HG03097 (cell line): Measurements from ENCODE around the gene HMGN1.
A peak's percentile ranks its signal among the peaks of the same experiment; 100 is the strongest.
"Not testable (repeated sequence)": the region's sequence is repeated elsewhere in the genome, so short reads cannot be mapped to it uniquely, and the experiment has no call there.

Source experiments
- ATAC-seq: cut with Tn5 transposase; IDR thresholded peaks from one replicate; pipeline ENCODE4 v1.9.1; 2021; ENCODE audit not compliant: unreplicated experiment, low FRiP score

HMGN1 gene

GRCh38 chr21:39369896-39370288 is 21.0 kb upstream of the HMGN1 start:
- not testable (repeated sequence) for ATAC-seq

DNA sequence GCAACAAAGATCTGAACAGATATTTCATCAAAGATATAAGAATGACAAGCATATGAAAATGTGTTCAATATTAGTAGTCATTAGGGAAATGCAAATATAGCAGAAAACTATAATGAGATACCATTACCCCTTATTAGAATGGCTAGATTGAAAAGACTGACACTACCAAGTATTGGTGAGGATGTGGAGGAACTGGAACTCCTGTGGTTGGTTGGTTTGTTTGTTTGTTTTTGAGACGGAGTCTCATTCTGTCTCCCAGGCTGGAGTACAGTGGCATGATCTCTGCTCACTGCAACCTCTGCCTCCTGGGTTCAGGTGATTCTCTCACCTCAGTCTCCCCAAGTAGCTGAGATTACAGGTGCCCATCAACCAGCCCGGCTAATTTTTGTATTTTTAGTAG is 18.9 kb upstream of the HMGN1 start:
- no peak for ATAC-seq

GRCh38 chr21:39366563-39366962 is 17.7 kb upstream of the HMGN1 start:
- no peak for ATAC-seq

DNA sequence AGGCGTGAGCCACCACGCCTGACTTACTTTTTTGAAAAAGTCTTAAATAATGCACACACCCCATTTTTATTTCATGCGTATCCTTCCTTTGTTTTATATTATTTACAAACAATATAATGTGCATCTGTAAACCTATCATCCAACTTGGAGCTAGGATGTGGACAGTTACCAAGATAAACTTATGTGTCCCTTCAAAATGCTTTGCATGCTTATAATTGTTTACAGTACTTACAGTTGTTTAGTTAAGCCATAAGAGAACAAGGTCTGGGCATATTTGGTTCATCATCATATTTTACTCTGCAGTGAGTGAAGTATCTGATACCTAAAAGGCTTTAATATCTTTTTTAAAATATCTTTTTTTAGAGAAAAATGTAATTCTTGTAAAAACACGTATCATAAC is 16.1 kb upstream of the HMGN1 start:
- ATAC-seq: no peak

GRCh38 chr21:39363607-39364555 is 15.0 kb upstream of the HMGN1 start:
- no peak for ATAC-seq

DNA sequence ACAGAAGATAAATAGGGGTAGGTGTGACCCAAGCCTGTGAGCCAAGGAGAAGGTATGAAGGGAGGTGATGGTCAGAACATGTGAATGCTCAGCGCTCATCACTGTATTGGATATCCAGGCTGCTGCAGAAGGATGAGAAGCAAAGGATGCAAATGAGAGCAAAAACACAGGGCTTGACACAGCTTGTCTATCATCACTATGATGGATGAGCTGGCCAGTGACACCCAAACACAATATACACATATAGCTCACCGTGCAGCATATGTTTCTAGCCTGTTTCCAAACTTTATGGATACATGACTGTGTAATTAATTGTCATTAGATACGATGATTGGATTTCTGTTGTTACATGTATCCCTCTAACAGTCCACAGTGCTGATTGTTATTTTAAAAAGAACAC is 13.8 kb upstream of the HMGN1 start:
- ATAC-seq: no peak

DNA sequence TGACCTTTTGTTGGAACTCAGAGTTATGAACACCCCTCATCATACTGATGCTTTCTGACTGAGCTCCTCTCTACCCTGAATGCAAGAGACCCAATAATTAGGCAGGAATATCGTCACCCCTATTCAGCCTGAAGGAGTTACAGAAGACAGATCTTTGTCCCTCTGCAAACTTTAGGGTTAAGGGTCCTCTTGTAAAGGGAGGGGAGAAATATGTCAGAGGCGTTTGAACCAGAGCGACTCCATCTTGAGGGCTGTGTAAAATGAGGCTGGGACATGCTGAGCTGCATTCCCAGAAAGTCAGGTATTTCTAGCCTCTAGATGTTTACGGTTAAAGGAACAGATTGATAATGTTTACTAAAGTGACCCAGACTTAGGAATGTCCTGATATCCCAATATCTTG is 10.5 kb upstream of the HMGN1 start:
- no peak for ATAC-seq

DNA sequence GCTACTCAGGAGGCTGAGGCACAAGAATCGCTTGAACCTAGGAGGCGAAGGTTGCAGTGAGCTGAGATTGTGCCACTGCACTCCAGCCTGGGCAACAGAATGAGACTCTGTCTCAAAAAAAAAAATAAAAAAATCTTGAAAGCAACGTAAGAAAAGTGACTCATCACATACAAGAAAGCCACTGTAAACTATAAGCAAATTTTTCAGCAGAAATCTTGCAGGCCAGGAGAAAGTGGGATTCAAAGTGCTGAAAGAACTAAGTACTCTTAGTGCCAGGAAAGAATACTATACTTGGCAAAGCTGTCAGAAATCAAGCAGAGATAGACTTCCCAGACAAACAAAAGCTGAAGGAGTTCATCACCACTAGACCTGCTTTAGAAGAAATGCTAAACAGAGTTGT is 4.4 kb upstream of the HMGN1 start:
- ATAC-seq: no peak

DNA sequence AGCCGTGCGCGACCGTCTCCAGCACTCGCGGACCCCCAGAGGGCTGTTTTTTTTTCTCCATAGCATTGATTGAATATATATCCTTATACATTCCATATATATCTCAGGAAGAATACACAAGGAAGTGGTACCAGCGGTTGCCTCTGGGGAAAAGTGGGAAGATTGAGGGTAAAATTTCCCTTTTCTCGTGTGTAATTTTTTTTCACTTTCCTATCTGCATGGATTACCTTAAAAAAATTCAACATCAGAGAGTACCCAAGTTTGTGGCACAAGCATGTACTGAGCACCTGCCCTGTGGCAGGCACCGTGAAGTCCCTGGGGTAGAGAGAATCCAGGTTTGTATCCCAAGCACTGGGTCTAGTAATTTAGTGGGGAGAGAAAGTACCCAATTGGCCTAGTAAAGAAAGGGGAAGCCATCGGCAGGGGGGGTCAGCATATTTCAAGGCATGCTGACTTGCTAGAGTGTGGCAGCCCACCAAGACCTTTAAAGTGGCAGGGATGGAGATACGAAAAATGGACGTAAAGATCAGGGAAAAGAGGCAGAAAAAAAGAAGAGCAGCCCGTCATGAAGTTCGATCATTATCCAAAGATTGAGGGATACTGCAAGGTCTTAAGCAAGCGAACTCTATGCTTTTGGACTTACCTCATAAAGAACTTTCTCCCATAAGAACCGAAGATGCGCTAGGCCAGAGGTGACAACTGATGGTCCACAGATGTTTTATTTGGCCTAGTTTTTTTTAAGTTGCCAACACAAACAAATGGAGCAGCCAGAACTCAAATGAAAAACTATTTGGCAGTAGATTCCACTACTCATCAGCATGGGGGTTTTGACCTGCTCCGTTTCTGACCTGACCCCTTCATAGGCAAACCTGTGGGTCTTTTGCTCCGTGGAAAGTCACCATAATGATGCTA is 1.5 kb upstream of the HMGN1 start:
- no peak for ATAC-seq

DNA sequence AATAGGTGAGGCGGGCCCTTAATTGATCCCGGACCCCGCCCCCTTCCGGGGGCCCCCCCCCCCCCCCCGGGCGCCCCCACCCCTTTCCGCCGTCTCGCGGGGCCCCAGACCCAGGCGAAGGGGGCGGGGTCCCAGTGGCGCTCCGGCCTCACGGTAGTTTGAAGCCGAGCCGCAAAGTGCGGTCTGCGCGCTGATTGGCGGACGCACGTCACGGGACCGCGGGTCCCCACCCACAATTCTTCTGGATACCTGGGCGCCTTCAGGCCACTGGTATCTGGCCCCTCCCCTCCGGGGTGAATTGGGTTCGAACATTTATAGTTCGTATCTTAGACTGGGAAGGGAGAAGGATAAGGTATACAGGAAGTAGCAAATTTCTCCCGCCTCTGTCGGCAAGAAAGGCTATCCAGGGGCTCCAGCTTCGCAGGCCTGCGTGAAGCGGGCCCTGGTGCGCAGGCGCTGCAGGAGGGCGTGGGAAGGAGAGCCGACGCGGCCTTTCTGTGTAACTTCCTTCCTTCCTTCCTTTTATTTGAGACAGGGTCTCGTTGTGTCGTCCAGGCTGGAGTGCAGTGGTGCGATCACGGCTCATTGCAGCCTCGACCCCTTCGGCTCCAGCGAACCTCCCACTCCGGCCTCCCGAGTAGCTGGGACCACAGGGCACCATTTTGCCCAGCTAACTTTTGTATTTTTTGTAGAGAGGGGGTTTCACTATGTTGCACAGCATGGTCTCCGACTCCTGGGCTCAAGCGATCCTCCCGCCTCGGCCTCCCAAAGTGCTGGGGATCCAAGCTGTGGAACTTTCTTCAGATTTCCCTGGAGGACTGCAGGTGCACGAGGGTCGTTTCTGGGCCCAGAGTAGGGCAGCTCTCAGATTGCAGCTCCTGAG is 564 bp upstream of the HMGN1 start:
- ATAC-seq: peak; percentile 82

DNA sequence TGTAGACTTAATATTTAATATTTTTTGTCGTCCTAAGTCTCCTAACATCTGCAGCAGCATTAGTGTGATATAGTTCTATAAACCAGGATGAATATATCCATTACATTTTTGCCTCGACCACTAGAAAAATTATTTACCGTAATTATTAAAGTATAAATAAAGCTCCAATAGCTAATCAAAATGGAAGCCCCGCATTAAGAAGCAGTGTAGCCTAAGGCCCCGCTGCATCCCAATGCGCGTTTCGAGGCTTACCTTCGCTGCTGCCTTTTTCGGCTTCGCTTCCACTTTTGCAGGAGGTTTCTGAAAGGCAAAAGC is 891 bp downstream of the HMGN1 start:
- ATAC-seq: no peak

DNA sequence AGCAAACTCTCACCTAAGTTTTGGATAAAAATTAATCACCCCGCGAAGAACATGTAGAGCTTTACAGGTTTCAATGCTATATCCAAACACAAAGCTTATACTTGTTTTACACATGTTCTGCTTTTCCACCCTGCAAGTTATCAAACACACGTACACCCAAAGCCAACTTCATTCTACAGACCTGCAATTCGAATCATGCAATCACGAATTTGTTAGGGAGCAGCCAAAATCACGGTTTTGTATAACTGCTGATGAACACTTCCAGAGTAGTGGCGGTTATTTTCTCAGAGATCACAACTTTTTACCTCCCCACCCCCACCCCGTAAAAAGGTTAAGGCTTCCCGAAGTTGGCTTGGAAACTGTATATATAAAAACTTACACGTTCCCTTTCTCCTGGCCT is 1.4 kb downstream of the HMGN1 start:
- no peak for ATAC-seq

DNA sequence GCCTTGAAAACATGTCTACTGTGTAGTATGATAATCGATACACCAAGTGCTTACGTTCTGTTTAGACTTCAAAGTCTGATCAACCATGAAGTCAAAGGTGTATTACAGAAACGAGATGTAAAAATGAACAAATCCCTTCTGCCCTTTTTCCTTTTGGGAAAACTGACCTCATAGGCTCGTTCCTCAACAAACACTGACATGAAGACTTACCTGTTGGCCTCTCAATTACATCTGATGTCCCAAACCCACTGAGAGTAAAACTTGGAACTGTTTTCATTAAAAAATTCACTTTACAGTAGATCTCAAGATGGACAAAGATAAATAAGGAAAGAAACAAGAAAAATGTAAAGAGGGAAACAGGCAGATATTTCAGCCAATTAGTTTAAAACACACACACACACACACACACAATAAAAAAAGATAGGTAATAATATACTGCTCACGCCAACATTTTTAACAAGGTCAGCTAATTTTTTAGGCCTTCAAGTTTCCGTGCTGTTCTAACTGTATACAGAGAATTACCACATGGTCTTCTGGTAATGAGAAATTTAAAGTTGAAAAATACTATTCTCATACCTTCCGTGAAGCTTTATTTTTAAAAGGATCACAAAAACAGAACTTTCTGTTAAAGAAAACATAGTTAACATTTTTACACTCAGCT is 2.1 kb downstream of the HMGN1 start:
- ATAC-seq: no peak

- no peak for ATAC-seq
Observed at GRCh38 chr21:39346206-39346605, 2.7 kb downstream of the HMGN1 start.

GRCh38 chr21:39345440-39345839 is 3.4 kb downstream of the HMGN1 start:
- ATAC-seq: no peak

DNA sequence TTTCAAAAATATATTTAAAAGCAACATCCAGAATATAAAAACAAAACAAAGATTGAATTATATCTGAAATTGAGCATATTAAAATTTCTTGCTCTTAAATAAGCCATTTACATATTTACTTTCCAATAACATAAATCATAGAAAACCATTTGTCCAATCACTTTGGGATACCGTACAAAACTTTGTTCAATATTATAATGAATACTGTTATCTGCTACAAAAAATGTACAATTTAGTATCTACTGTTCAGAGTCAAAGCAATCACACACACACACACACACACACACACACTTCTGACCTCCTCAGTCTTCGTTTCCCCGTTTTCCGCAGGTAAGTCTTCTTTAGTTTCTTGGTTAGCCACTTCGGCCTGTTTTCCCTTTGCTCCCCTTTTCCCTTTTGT is 4.0 kb downstream of the HMGN1 start:
- ATAC-seq: no peak

GRCh38 chr21:39341249-39341923 is 7.5 kb downstream of the HMGN1 start:
- no peak for ATAC-seq

DNA sequence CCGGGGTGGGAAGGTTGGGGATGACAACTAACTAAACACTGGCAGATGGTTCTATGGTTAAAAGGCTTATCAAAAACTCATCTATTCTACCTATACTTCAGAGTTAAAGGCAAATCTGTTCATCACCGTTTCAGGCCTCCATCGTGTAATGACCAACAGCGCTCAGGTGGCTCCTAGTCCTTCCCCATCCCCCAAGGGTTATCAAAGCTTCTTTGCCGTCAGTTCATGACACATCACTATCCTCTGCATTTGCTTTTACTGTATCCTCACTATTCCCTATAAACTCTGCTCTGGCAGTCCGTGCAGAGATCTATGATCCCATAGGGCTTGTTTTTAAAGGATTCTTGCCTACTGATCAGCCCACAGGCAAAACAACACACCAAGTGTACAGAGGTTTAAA is 8.2 kb downstream of the HMGN1 start:
- ATAC-seq: no peak

DNA sequence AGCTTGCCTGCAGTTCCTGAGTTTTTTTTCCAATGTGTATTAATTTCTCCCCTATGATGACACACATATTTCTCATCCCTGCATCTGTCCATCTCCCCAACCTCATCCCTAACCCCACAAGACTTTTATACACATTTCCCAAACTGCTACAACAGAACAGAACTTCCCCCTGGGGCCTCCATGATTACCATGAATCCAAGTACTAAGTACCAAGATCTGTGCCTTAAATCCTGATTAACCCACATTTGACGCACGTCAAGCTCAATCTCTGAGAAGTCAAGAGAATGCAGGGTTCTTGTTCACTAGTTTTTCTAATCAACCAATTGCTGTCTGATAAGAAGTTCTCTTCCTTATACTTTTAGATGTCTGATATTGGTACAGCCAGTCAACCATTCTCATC is 9.7 kb downstream of the HMGN1 start:
- ATAC-seq: no peak
